Fibroblast of skin of left biceps (primary cell): Measurements from ENCODE around the gene IER5L.
A peak's percentile ranks its signal among the peaks of the same experiment; 100 is the strongest.

ENCODE experiments used
- DNase-seq, 2 experiments: peaks; one replicate each; pipeline ENCODE4 v3.0.0-alpha.2; 2013; ENCODE audit warnings: low read depth in 2 of 2

The IER5L gene

DNA sequence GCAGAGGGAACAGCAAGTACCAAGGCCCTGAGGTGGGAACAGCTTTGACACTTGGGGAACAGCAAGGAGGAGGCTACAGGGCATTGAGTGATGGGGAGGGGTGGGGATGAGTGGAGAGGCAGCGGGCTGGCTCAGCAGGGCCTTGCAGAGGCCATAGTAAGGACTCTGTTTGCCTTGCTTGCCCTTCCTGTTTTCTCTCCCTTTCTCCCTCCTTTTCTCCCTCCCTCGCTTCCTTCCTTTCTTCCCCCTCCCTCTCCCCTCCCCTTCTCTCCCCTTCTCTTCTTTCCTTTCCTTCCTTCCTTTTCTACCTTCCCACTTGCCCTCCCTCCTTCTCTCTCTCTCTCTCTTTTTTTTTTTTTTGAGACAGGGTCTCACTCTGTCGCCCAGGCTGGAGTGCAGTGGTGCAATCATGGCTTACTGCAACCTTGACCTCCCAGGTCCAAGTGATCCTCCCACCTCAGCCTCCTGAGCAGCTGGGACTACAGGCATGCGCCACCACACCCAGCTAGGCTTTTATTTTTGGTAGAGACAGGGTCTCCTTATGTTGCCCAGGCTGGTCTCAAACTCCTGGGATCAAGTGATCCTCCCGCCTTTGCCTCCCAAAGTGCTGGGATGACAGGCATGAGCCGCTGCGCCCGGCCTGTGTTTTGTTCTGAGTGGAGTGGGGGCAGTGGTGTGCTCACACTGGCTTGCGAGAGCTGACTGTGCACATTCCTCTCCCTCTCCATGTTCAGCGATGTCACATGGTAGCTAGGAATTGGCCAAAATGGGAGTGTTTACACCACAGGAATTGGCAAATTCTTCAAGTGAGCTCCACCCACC lies 17.1 kb downstream of the IER5L start:
- no peak for DNase-seq

DNA sequence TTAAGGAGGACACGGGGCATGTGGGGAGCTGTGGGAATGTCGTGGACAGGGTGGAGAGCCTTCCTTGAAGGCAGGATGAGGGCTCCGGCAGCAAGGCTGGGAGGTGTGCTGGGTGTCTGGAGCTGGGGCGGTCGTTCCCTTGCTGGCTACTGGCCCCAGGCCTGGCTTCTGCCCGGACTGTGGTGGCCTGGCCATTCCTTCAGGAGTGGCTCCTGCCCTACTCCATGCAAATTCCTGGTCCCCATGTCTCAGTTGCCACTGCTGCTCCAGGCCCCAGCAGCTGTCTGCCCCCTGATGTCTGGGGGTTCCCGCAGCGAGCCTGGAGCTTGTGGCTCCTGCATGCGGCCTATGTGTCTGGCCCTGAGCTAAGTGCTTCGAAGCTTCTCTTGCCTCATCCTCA lies 21.9 kb downstream of the IER5L start:
- DNase-seq = no peak

DNA sequence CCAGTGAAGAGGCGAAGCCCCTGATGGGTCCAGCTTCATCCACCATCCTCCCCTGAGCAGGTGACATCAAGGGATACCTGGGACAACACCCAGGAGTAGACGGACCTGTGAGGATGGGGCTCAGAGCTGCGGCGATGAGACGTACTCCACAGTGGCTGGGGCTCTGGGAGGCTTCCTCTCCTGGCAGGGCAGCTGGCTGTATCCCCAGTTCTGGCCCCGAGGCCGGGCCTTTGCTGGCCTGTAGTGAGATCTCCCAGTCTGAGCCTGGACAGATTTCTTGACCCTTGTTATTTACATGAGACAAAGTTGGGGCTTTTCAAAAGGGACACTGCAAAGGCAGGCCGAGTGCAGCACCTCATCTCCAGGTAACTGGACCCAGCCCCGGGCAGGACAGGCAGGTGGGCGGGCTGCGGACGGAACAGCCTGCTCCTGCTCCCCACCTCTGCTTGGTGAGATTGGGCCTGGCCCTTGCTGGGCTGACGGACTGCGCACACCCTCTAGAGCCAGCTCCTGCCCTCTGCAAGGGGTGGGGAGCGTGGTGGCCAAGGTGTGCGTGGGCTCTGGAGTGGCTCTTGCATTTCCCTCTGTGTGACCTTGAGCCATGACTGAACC lies 23.1 kb downstream of the IER5L start:
- no peak for DNase-seq

DNA sequence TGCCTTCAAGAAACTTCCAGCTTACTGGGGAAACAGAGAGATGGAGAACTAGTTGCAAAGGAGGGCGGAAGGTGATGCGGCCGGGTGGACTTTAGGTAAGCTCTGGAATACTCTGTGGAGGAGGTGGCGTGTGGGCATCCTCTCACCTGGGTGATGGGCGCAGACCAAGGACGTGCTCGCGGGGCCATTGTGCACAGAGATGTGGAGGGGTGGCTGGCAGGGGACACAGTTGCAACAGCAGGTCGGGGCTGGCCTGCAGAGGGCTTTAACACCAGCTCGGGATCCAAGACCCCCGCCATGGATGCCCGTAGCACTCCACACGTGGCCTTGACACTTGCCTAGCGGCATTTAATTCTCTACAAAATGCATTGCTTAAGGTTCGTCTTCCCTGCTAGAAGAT lies 26.6 kb downstream of the IER5L start:
- no peak for DNase-seq

DNA sequence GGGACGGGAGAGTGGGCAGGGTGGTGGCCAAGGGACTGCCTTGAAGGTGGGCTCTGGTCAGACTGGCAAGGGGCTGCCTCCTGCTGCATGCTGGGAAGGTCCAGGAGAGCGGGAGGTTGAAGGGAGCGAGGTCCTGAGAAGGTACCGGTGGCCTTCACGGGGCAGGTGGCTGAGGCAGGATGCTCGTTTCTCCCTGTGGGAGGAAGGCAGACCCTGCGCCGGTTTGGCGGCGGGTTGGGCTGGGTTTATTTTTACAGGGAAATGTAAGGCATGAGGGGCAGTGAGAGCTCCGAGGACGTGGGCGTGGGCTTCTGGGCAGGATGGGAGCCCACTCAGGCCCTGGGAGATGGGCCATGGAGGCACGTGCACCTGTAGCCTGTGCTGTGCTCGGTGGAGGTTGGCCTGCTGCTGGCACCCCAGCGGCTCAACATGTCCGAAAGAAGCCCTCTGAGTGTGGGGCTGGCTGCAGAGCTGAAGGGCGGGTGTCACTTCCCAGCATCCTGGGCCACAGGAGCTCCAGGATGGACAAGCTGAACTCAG lies 27.3 kb downstream of the IER5L start:
- DNase-seq = no peak

DNA sequence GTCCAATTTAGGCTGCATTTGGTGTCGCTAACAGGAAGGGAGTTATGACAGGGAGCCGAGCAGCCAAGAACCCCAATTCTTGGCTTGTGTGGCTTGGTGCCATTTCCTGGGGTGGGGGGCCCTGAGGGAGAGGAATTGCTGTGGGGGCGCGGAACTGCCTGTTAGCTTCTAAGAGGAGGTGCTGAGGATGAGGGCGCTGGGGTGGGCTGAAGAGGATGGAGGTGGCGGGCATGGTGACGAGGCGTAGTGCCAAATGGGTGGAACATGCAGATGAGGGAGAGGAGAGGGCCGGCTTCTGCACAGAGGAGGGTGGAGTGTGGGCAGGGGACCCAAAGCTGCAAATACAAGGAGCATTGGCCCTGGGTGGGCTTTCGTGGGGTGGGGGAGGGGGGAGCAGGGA lies 27.9 kb downstream of the IER5L start:
- no peak for DNase-seq

DNA sequence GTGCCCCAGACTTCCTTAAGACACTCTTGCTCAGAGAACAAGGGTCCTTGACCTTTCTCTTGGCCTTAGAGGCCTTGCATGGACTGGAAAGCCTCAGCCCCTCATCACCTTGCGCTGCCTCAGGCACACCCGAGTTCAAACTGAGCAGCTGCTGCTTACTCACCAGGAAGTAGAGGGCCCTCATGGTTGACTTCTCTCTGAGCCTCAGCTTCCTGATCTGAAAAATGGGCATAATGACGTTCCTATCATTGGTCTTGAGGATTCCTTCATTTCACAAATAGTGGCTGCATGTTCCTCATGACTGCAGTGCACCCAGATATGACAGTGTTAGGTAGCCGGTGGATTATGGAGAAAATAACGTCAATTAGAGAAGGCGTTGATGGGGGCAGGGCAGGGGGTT lies 28.6 kb downstream of the IER5L start:
- DNase-seq = no peak

DNA sequence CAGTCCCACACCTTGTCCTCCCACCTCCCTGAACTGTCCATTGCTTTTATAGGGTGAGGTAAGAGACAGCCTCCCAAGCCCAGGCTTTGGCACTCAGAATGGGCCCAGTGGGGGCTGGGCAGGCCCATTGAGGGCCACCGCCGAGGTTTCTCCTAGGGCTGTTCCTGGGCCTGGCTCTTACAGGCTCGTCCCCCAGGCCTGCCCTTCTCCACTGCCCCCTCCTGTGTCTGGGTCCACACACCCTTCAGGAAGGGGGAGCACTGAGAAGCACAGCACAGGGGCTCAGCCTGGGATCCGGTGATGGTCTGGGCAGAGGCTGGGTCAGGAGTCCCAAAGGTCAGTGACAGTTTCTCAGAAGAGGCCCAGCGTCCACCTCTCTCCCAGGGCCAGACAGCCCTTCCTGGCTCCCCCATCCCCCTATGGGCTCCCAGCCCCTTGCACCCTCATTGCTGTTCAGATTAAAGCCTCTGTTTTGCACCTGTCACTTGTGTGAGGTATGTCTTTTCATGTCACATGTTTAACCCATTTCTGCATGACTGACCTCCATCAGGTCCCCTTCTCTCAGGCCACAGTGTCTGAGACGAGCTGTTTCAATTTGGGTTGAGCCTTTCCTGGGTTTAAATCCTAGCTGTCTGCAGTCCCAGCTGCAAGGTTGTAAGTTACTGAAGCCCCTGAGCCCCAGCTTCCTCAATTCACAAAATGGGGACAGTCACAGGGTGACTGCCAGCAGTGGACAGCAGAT lies 29.4 kb downstream of the IER5L start:
- no peak for DNase-seq

DNA sequence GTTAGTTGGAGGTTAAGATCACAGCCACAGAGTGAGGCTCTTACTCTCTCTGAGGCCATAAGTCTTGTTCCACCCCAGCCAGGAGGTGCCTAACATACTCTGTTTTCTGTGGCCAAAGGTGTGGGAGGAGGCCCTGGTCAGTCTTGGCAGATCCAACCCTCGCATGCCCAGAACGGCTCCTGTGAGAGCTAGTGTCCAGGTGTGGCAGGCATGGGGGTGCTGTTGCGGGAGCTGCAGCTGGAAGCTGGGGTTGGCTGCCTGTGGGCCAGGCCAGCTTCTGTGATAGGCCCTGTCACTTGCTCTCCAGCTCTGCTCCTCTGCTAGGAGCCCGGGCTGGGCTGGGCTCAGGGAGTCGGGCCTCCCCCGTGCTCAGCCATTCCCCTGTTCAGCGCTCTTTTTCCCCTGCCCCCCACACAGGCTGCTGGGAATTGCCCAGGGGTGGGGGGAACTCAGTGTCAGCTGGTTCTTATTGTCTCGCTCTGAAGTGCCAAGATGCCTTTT lies 31.6 kb downstream of the IER5L start:
- DNase-seq = peak in 1 of 2 experiments; percentile 56

DNA sequence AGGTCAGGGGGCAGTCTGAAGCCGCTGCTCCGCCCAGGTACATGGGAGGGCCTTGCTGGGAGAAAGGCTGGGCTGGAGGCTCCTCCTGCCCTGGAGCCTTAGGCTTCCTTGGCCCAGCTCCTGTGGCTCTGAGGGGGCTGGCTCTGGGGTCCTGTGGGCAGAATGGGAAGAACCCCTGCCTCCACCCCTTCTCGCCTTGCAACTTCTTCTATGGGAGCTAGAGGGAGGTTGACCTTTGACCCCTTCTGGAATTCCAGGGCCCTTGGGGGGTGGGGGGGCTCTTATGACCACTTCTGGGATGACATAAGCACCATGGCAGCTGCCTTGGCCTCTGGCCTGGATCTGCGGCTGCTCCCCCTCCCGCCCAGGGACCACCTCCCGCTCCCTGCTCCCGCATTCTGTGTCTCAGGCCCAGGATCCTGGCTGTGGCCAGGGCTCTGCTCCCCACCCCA lies 32.2 kb downstream of the IER5L start:
- peak; percentile 85 to 88 for DNase-seq

DNA sequence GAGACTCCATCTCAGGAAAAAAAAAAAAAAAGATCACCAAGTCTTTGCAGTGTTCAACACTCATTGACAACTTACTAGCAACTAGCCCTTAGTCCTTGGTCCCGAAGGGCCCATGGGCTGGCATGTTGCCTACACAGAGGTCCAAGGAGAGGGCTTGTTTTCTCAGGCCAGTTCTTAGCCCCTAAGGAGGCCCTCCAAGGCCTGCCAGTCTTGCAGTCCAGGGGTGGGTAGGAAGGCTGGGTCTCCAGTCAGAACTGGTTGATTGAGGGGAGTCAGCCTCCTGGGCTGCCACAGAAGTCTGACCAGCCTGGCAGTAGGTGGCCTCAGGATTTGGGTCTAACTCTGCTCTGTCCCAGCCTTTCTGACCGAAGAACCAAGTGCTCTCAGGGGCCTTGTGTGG lies 32.7 kb downstream of the IER5L start:
- DNase-seq = no peak

DNA sequence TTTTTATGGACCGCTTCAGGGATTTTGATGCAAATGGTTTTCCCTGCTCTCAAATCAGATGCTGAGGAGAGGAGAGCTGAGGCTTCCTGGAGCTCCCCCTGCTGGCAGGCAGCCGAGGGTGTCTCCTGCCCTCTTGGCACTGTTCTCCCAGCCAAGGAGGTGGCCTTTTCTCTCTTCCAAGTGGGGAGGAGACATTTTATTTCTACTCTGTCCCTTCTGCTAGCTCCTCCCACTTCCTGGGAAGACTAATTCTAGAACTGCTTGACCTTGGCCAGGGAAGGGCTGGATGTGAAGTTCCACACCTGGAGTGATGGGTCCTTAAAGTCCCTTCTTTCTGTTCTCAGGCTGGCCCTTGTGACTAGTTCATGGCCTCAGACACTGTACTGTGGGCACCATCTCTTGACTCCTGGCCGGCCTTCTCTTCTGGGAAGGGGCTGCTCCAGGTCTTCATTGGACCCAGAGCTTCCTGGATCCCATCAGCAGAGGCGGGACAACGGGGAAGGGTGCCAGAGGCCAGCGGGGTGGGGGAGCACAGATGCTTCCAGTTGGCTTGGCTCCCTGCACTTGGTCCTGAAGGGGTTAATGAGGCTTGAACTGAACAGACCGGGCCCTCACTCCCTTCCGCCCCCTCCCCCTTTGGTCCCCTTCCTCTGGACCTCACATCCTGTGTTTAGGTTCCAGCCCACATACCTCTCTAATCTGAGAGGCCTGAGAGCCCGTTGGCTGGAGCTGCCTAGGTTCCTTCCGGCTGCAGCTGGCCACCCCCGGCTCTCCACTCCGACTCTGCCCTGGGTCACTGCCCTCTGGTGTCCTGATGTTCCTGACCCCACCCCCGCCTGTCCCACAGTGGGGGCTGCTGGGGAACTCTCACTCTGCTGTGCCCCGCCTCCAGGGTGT lies 34.8 kb downstream of the IER5L start:
- peak; percentile 76 to 77 for DNase-seq

DNA sequence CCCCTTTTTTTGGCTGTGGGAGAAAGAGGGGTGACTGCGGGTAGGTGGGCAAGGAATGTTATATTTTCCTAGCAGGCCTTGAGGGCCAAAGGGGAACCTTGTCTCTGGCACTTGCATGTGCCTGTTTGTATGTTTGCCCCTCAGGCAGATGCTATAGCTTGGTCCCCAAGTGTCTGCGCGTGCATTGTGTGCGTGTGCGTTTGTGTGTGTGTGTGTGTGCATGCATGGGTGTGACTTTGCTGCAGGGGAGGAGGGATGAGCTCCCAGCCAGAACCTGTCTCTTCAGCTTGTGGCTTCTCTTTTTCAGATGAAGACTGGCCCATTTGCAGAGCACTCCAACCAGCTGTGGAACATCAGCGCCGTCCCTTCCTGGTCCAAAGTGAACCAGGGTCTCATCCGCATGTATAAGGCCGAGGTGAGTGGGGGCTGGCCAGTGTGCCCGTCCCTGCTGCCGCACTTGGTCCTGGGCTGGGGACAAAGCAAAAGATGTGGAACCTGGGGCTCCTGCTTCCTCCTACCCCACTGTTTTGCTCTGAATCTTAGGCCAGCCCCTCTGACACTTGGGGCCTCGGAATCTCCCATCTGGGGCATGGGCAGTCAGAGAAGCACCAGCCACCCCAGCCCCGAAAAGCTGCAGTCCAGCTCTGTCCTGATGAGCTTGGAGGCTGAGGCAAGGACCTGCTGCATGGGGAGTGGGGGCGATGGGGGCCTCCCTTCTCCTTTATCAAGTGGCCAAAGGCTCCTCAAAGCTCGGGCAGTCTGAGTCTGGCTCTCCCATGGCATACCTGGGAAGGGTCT lies 35.7 kb downstream of the IER5L start:
- no peak for DNase-seq

DNA sequence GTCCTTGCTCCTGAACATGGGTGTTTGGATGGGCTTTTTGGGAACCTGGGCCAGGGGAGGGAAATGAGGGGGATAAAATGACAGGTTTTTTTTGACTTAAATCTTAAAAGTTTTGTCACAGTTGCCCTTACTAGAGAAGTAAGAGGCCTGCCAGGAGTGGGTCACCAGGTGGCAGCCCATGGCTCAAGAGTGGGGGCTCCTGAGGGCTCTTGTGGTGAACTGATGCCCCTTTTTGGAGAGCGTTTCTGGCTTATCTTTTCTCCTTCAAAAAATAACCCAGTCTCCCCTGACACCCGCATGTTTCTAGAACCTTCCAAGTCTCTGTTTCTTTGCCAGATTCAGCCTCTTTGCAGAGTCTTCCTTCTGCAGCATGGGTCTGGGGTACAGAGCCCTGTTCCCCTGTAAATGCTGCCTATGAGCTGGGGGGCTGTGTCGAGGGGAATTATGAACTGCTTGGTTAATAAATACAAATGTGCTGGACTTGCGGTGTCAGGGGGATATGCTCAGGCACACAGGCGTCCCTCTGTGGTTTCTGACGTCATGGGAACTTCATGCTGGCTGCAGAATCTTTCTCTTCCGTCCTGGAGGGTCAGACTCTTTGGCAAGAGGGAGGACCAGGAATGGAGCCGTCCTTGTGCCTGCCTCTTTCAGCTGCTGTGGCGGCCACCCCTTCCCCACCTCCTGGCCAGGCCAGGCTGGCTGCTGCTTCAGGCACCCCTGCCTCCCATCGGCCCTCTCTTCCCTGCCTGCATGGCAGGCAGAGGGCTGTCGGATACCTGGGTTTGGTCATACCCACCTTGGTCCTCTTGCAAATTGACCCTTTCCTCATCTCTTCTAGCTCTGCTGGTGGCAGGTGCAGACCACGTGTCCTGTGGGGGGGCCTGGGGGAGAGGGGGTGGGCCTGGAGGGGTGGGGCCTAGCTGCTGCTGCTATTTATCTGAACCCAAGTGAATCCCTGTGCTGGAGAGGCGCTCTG lies 36.7 kb downstream of the IER5L start:
- DNase-seq = peak; percentile 67 to 71

DNA sequence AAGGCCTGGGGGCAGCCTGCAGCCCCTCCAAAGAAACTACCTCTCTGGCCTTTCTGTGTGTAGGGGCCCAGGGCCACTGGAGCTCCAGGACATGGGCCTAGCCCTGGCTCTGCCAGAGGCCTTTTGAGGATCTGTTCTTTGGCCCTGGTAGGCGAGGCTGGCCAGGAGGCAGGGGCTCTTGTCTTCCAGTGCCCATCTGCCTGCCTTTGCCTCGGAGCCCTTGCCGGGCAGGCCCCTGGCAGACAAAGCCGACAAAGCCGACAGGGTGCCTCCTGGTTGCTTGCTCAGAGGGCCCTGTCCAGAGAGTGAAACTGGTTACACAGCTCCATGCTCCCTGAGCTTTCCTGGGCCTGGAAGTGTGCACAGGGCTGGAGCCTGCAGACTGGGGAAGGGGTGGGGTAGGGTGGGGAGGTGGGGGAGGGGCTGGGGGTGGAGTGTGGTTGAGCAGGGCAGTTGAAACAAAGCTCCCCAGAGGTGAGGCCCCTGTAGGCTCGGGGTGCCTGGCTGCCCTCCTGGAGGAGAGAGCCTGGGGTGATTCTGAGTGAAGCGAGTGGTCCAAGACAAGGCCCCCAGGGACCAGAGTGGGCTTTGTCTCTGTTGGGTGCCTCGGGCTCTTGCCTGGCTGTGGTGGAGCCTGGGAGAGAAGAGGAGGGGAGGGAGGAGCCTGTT lies 37.5 kb downstream of the IER5L start:
- no peak for DNase-seq

DNA sequence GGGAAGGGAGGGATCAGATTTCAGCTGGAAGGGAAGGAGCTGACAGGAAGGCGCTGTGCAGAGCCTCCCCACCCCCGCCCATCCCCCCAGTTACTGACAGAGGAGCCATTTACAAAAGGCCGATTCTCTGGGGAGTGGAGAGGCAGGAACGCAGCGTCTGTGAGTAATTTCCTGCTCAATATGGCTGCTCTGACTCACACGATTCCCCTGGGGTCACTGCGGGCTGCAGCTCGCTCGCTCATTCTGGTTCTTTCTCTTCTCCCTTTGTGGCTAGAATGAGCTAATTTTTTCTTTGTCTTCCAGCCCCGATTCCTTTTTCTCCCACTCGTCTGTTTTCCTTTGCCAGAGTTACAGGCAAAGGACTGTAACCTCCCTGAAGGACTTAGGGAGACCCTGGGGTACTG lies 38.1 kb downstream of the IER5L start:
- DNase-seq = peak; percentile 100

DNA sequence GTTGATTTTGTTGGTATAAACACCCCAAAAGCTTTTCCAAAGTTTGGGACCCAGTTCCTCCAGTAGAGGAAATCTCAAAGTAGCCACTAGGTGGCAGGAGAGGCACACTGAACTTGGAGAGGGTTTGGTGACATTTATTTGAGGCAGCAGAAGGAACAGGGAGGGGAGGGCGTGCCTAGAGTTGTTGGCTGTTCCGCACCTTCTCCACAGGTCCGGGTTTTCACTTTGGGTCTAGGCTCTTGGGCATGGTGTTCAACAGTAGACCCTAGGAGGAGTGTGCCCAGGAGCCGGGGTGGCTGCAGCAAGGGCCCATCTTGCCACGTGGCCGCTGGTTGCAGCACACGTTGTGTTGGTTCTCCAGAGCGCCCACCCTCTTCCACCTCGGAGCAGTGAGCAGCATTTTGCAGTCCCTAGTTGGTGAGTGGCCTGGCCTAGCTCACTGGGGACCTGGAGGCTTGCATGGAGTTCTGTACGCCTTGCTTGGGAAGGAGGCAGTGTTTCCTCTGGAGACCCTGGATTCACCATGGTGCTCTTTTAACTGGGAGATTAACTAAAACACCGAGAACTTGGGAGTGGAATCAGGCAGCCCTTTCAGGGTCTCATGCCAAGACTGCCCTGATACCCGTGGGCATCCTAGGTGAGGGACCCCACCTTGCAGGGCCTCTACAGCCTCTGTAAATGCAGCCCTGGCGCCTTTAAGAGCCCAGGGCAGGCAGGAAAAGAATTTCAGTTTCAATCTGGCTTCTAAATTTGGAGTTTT lies 38.6 kb downstream of the IER5L start:
- DNase-seq = peak in 1 of 2 experiments; percentile 70
